SU-DHL-6 (cell line): ENCODE measurements around the gene ARMC8.

Experiments used
- H2AFZ ChIP-seq: fragments of 200-600 bp; sonication (generic); 2 replicates; pipeline ENCODE4 v1.6.1; 2014; ENCODE audit warnings: low read depth, mild to moderate bottlenecking, moderate library complexity, mixed read lengths, antibody characterized with exemption, low read length; ENCODE audit not compliant: severe bottlenecking
- H3F3A ChIP-seq: fragments of 200-600 bp; shearing (Covaris generic); 2 replicates; pipeline ENCODE4 v1.6.0; 2016; ENCODE audit warnings: antibody characterized with exemption, mild to moderate bottlenecking; ENCODE audit not compliant: insufficient read depth
- H3K27ac ChIP-seq: fragments of 200-600 bp; sonication (generic); 2 replicates; pipeline ENCODE4 v1.5.1; 2016; ENCODE audit warnings: low read depth, mild to moderate bottlenecking, low read length, moderate library complexity, mixed read lengths
- H3K27me3 ChIP-seq: fragments of 200-600 bp; sonication (generic), shearing (Covaris generic); 2 replicates; pipeline ENCODE4 v1.6.0; 2014; ENCODE audit warnings: mild to moderate bottlenecking, low read length
- H3K36me3 ChIP-seq: fragments of 200-600 bp; sonication (generic); 2 replicates; pipeline ENCODE4 v1.6.1; 2014; ENCODE audit warnings: mild to moderate bottlenecking, low read length, mixed read lengths
- H3K4me2 ChIP-seq: fragments of 300-600, 200-600 bp; shearing (Covaris generic), sonication (generic); 2 replicates; pipeline ENCODE4 v1.6.0; 2014; ENCODE audit warnings: low read length, low read depth, mild to moderate bottlenecking; ENCODE audit not compliant: poor library complexity, severe bottlenecking
- H3K4me3 ChIP-seq: fragments of 200-600 bp; sonication (generic); 2 replicates; pipeline ENCODE4 v1.5.1; 2014; ENCODE audit warnings: antibody characterized with exemption, low read length, mild to moderate bottlenecking, mixed read lengths; ENCODE audit not compliant: insufficient read depth, poor library complexity, severe bottlenecking
- H3K79me2 ChIP-seq: fragments of 200-600 bp; sonication (generic); 2 replicates; pipeline ENCODE4 v1.6.1; 2014; ENCODE audit warnings: mild to moderate bottlenecking, low read length, moderate library complexity; ENCODE audit not compliant: insufficient read depth
- H3K9ac ChIP-seq: fragments of 200-600 bp; sonication (generic); 2 replicates; pipeline ENCODE4 v1.7.0; 2014; ENCODE audit warnings: mild to moderate bottlenecking, low read length
- H3K9me2 ChIP-seq: fragments of 200-600 bp; sonication (generic); replicated peaks from 2 replicates; pipeline ENCODE4 v1.6.1; 2014; ENCODE audit warnings: low read length; ENCODE audit not compliant: insufficient read depth
- H3K9me3 ChIP-seq: fragments of 200-600 bp; sonication (generic); 2 replicates; pipeline ENCODE4 v1.6.1; 2014; ENCODE audit warnings: low read length, mixed read lengths; ENCODE audit not compliant: insufficient read depth
- H4K20me1 ChIP-seq: fragments of 200-600 bp; sonication (generic); 2 replicates; pipeline ENCODE4 v1.6.1; 2014; ENCODE audit warnings: low read depth, mild to moderate bottlenecking, antibody characterized with exemption, low read length, moderate library complexity, mixed read lengths
- CTCF ChIP-seq: fragments of 200-600 bp; sonication (generic); IDR thresholded peaks from one replicate; pipeline ENCODE4 v1.5.1; 2017; ENCODE audit warnings: antibody characterized with exemption, mild to moderate bottlenecking, low read length, moderate library complexity; ENCODE audit not compliant: insufficient read depth, poor library complexity, severe bottlenecking
- EZH2phosphoT487 ChIP-seq: fragments of 200-600 bp; sonication (generic), shearing (Covaris generic); conservative IDR thresholded peaks from 2 replicates; pipeline ENCODE4 v1.6.1; 2018; ENCODE audit warnings: mild to moderate bottlenecking, antibody characterized with exemption, low read length, moderate library complexity, mixed read lengths

The ARMC8 gene

GRCh38 chr3:138195481-138195880 lies 8.4 kb downstream of the ARMC8 start:
- H3K4me2 ChIP-seq = no peak overlapping the region
- no peaks in the 10 kb centered on the region for H3F3A ChIP-seq
- no peaks in the 10 kb centered on the region for H3K9me2 ChIP-seq
- 0 out of 2 replicates have a peak, but pooled peaks cover 8% of the 10 kb centered on the region for H3K36me3 ChIP-seq
- peaks cover 12% of the 10 kb centered on the region for H4K20me1 ChIP-seq
- no peak overlapping the region for H2AFZ ChIP-seq
- no peak overlapping the region for H3K9ac ChIP-seq
- H3K4me3 ChIP-seq = no peak overlapping the region
- peaks cover 96% of the 10 kb centered on the region for H3K79me2 ChIP-seq
- no peaks in the 10 kb centered on the region for H3K9me3 ChIP-seq
- no peak for TF ChIP-seq CTCF
- TF ChIP-seq EZH2phosphoT487 = no peak
- H3K27me3 ChIP-seq = no peaks in the 10 kb centered on the region
- no peak overlapping the region for H3K27ac ChIP-seq

- Histone ChIP-seq H3K4me3 (no peak overlapping the region), H3F3A (no peaks in the 10 kb centered on the region), H2AFZ (no peak overlapping the region), H3K9me3 (no peaks in the 10 kb centered on the region), H3K36me3 (0 out of 2 replicates have a peak, but pooled peaks cover 8% of the 10 kb centered on the region), H3K9me2 (no peaks in the 10 kb centered on the region), H3K4me2 (no peak overlapping the region), H3K27me3 (no peaks in the 10 kb centered on the region), H3K27ac (no peak overlapping the region), H3K79me2 (peaks cover 96% of the 10 kb centered on the region), H3K9ac (no peak overlapping the region), H4K20me1 (peaks cover 9% of the 10 kb centered on the region)
- TF ChIP-seq EZH2phosphoT487 (no peak), CTCF (no peak)
Measured at GRCh38 chr3:138196023-138196422, 8.9 kb downstream of the ARMC8 start.

GRCh38 chr3:138197058-138197457 lies 10.0 kb downstream of the ARMC8 start:
- Histone ChIP-seq H3K27ac (no peak overlapping the region), H3F3A (no peaks in the 10 kb centered on the region), H3K36me3 (0 out of 2 replicates have a peak, but pooled peaks cover 5% of the 10 kb centered on the region), H3K9me2 (no peaks in the 10 kb centered on the region), H3K4me2 (no peak overlapping the region), H3K9me3 (no peaks in the 10 kb centered on the region), H4K20me1 (peaks cover 8% of the 10 kb centered on the region), H3K27me3 (no peaks in the 10 kb centered on the region), H3K4me3 (no peak overlapping the region), H3K79me2 (peaks cover 96% of the 10 kb centered on the region), H3K9ac (no peak overlapping the region), H2AFZ (no peak overlapping the region)
- TF ChIP-seq EZH2phosphoT487 = no peak
- TF ChIP-seq CTCF = no peak
